ENCODE data around the gene ARHGEF1.

DNA sequence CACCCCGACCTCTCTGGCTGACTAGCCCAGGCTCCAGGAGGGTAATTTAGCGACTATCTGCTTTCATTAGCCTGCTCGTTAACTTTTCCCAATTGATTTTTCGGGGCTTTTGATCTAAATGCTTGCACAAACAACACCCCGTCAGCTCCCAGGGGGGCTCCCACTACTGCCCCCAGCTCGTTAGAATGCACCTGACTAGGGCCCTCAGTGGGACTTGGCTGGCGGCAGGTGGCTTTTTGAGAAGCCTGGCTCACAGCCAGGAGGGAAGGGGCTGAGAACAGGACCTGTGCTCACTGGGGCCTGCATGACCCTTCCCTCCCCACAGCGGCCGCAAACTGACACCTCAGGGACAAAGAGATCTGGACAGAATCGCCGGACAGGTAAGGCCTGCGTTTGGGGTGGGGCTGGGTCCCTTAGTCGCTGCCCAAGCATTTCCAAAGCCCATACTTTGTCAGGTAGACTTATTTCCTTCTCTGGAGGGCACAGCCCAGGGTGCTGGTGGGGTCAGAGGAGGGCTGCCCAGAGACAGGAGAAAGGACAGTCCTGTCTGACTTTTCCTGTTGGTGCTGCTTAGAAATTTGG lies 13.5 kb upstream of the ARHGEF1 start:
- no peak for TF ChIP-seq EZH2 (IDR thresholded peaks at IDR 0.05; ENCODE audit: borderline replicate concordance, insufficient read depth, low read depth, low read length, poor library complexity, severe bottlenecking)
- TF ChIP-seq, protein P1, sequence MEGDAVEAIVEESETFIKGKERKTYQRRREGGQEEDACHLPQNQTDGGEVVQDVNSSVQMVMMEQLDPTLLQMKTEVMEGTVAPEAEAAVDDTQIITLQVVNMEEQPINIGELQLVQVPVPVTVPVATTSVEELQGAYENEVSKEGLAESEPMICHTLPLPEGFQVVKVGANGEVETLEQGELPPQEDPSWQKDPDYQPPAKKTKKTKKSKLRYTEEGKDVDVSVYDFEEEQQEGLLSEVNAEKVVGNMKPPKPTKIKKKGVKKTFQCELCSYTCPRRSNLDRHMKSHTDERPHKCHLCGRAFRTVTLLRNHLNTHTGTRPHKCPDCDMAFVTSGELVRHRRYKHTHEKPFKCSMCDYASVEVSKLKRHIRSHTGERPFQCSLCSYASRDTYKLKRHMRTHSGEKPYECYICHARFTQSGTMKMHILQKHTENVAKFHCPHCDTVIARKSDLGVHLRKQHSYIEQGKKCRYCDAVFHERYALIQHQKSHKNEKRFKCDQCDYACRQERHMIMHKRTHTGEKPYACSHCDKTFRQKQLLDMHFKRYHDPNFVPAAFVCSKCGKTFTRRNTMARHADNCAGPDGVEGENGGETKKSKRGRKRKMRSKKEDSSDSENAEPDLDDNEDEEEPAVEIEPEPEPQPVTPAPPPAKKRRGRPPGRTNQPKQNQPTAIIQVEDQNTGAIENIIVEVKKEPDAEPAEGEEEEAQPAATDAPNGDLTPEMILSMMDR (IDR thresholded peaks at IDR 0.05) = no peak
